DND-41 (cell line): Measurements from ENCODE around the gene METTL26.

Source experiments
- ATAC-seq: fragments of 200-7000 bp; cut with Tn5 transposase; 3 replicates; pipeline ENCODE4 v1.9.1; 2021; ENCODE audit warnings: low read depth; ENCODE audit not compliant: insufficient read depth
- DNase-seq: peaks from one replicate; pipeline ENCODE4 v3.0.0-alpha.2; 2020
- H2AFZ ChIP-seq: 2 replicates; pipeline ENCODE4 v1.6.0; 2012; ENCODE audit warnings: low read depth, low read length
- H3K27ac ChIP-seq: 2 replicates; pipeline ENCODE4 v1.5.1; 2012; ENCODE audit warnings: low read length, inconsistent platforms
- H3K27me3 ChIP-seq: fragments of 200-600 bp; sonication (generic); 2 replicates; pipeline ENCODE4 v1.6.0; 2012; ENCODE audit warnings: low read length, mild to moderate bottlenecking, inconsistent platforms; ENCODE audit not compliant: insufficient read depth, poor library complexity
- H3K36me3 ChIP-seq: 2 replicates; pipeline ENCODE4 v1.5.1; 2012; ENCODE audit warnings: low read length, inconsistent platforms; ENCODE audit not compliant: insufficient read depth
- H3K4me1 ChIP-seq: 2 replicates; pipeline ENCODE4 v1.5.1; 2012; ENCODE audit warnings: mild to moderate bottlenecking, low read length; ENCODE audit not compliant: insufficient read depth
- H3K4me2 ChIP-seq: 2 replicates; pipeline ENCODE4 v1.6.0; 2012; ENCODE audit warnings: mild to moderate bottlenecking, moderate library complexity, low read length, inconsistent platforms; ENCODE audit not compliant: insufficient read depth
- H3K4me3 ChIP-seq, 2 experiments: fragments of 200-600 bp in 1 of 2; shearing (Covaris generic) in 1 of 2; 2 replicates each; pipeline ENCODE4 v1.5.1; 2012 to 2016; ENCODE audit warnings: inconsistent platforms in 2 of 2, low read length in 2 of 2, mild to moderate bottlenecking in 2 of 2, low read depth in 1 of 2, moderate library complexity in 1 of 2
- H3K79me2 ChIP-seq: 2 replicates; pipeline ENCODE4 v1.6.0; 2012; ENCODE audit warnings: low read length, inconsistent platforms; ENCODE audit not compliant: insufficient read depth
- H3K9ac ChIP-seq: 2 replicates; pipeline ENCODE4 v1.6.0; 2012; ENCODE audit warnings: low read depth, mild to moderate bottlenecking, inconsistent platforms, low read length, moderate library complexity
- H3K9me3 ChIP-seq: 2 replicates; pipeline ENCODE4 v1.5.1; 2012; ENCODE audit warnings: low read length, moderate library complexity, mild to moderate bottlenecking, inconsistent platforms; ENCODE audit not compliant: insufficient read depth, severe bottlenecking
- H4K20me1 ChIP-seq: 2 replicates; pipeline ENCODE4 v1.6.0; 2012; ENCODE audit warnings: low read length; ENCODE audit not compliant: insufficient read depth
- CTCF ChIP-seq: IDR thresholded peaks from 2 replicates; pipeline ENCODE4 v1.5.1; 2012; ENCODE audit warnings: borderline replicate concordance, low read length, moderate library complexity, mild to moderate bottlenecking; ENCODE audit not compliant: poor library complexity, severe bottlenecking; ENCODE audit errors: extremely low read depth
- EZH2 ChIP-seq: IDR thresholded peaks from 3 replicates; pipeline ENCODE4 v1.6.1; 2012; ENCODE audit warnings: borderline replicate concordance, low read depth, mild to moderate bottlenecking, moderate library complexity, low read length, inconsistent platforms; ENCODE audit not compliant: severe bottlenecking

Gene METTL26

GRCh38 chr16:622920-623280 is 13.2 kb downstream of the METTL26 start:
- H4K20me1 ChIP-seq, result peaks cover 35% of the 10 kb centered on the region
- H3K79me2 ChIP-seq, result peaks cover 9% of the 10 kb centered on the region
- H2AFZ ChIP-seq, result no peak overlapping the region
- no peak for ATAC-seq
- H3K9me3 ChIP-seq, result no peaks in the 10 kb centered on the region
- H3K4me1 ChIP-seq, result no peaks in the 10 kb centered on the region
- H3K9ac ChIP-seq, result no peak overlapping the region
- H3K27ac ChIP-seq, result no peak overlapping the region
- no peak overlapping the region for H3K4me3 ChIP-seq
- TF ChIP-seq CTCF (no peak), EZH2 (no peak)
- DNase-seq, result no peak
- H3K27me3 ChIP-seq, result no peaks in the 10 kb centered on the region
- peaks cover 21% of the 10 kb centered on the region for H3K36me3 ChIP-seq
- H3K4me2 ChIP-seq, result no peak overlapping the region

GRCh38 chr16:621526-622105 is 14.5 kb downstream of the METTL26 start:
- no peaks in the 10 kb centered on the region for H3K4me1 ChIP-seq
- peaks cover 13% of the 10 kb centered on the region for H3K36me3 ChIP-seq
- no peak overlapping the region for H3K4me2 ChIP-seq
- no peak overlapping the region for H3K9ac ChIP-seq
- H3K27me3 ChIP-seq, result no peaks in the 10 kb centered on the region
- peaks cover 39% of the 10 kb centered on the region for H4K20me1 ChIP-seq
- H2AFZ ChIP-seq, result no peak overlapping the region
- H3K4me3 ChIP-seq, result no peak overlapping the region
- H3K27ac ChIP-seq, result no peak overlapping the region
- no peak for ATAC-seq
- peaks cover 14% of the 10 kb centered on the region for H3K79me2 ChIP-seq
- TF ChIP-seq EZH2 (no peak), CTCF (no peak)
- DNase-seq, result no peak
- no peaks in the 10 kb centered on the region for H3K9me3 ChIP-seq

- H3K36me3 ChIP-seq, result peaks cover 8% of the 10 kb centered on the region
- H4K20me1 ChIP-seq, result peaks cover 40% of the 10 kb centered on the region
- no peak overlapping the region for H3K4me3 ChIP-seq
- H3K4me2 ChIP-seq, result no peak overlapping the region
- H3K9ac ChIP-seq, result no peak overlapping the region
- no peaks in the 10 kb centered on the region for H3K9me3 ChIP-seq
- no peak for ATAC-seq
- H3K27ac ChIP-seq, result no peak overlapping the region
- no peaks in the 10 kb centered on the region for H3K27me3 ChIP-seq
- H2AFZ ChIP-seq, result no peak overlapping the region
- H3K4me1 ChIP-seq, result no peaks in the 10 kb centered on the region
- peaks cover 14% of the 10 kb centered on the region for H3K79me2 ChIP-seq
- TF ChIP-seq CTCF (no peak), EZH2 (no peak)
- no peak for DNase-seq
Measured at GRCh38 chr16:620700-621525, 15.2 kb downstream of the METTL26 start.
